ENCODE results near the gene IGBP1. TPM values are rescaled to one million over a fixed set of nuclear protein-coding genes. Genes with fewer than 3 reads are reported as not detected.
A peak's percentile ranks its signal among the peaks of the same experiment; 100 is the strongest.

The IGBP1 gene
- total and polyA plus RNA-seq, 2 experiments from 2014 or later, result 33.6 to 57.3 TPM

DNA sequence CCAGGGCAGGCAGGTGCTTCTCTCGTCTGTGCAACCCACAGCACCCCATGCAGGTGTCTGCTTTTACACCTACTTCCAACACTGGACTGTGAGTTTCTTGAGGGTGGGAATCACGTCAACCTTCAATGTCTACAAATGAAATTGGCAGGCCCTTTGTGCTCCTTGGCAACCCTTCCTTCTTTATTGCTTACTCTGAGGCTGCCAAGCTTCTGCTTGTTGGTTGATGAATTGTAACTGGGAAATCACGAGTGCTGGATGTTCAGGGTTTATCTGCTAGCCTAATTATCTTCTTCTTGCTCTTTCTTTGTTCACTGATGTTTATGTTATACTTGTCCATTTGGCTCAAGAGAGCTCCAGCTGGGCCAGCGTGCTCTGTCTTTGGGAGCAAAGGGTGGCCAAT is 41.5 kb downstream of the IGBP1 start:
- H3K4me1 ChIP-seq (ENCODE audit: insufficient read depth), result peaks cover 14% of the 10 kb centered on the region
- peak overlapping the region; percentile 75 for H3K27ac ChIP-seq
- H3K9ac ChIP-seq, result peak overlapping the region; percentile 44; the same call in 1 of the 2 replicates
- WGBS, 2 experiments (ENCODE audit: low coverage in 1 of 2, low lambda C conversion rate in 2 of 2, missing lambda C conversion rate in 2 of 2), result 53 to 62% methylated on average over 4 of the region's 4 CpGs
- H3K9me2 ChIP-seq (ENCODE audit: insufficient read depth), result no peaks in the 10 kb centered on the region
- TF ChIP-seq EZH2phosphoT487 (IDR thresholded peaks at IDR 0.05; ENCODE audit: insufficient read depth, low read depth) (no peak), EZH2 (IDR thresholded peaks at IDR 0.05; ENCODE audit: insufficient read depth, poor library complexity, severe bottlenecking) (no peak)
- no peaks in the 10 kb centered on the region for H3K79me2 ChIP-seq (ENCODE audit: insufficient read depth)
- H3K9me3 ChIP-seq (ENCODE audit: low read depth), result no peaks in the 10 kb centered on the region
- H3K4me3 ChIP-seq, result 0 out of 2 replicates have a peak overlapping the region, but pooled peaks have one; percentile 23
- H2AFZ ChIP-seq, result peak overlapping the region; percentile 73
- in situ Hi-C loops (cut with MboI), result no loop called here
- peak overlapping the region; percentile 57 for H3K4me2 ChIP-seq (ENCODE audit: unreplicated experiment)
- DNase-seq, result peak; percentile 36
- no peaks in the 10 kb centered on the region for H3K27me3 ChIP-seq (replicated peaks; ENCODE audit: insufficient read depth)
- no peaks in the 10 kb centered on the region for H3K36me3 ChIP-seq (ENCODE audit: low read depth)
- H4K20me1 ChIP-seq (ENCODE audit: insufficient read depth), result no peaks in the 10 kb centered on the region
- H3F3A ChIP-seq (ENCODE audit: insufficient read depth), result 0 out of 2 replicates have a peak, but pooled peaks cover 10% of the 10 kb centered on the region

DNA sequence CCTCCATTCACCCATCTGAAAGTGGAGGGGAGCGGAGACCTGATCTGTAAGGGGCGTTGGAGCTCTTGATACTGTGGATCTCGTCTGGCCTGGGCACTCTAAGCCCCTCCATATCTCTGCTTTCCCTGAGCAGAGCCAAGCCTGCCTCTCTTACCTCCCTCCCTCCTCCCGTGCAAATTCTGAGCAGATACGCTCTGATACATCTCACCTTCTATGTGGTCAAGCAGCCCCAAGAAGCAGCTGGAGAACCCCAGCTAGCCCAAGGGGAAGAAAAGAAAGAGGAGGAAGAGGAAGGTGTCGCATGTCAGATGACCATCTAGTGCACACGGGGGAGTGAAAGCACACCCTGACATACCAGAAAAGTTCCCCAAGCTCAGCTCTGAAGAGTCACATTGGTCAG is 42.1 kb downstream of the IGBP1 start:
- Histone ChIP-seq H3K79me2 (ENCODE audit: insufficient read depth) (no peaks in the 10 kb centered on the region), H2AFZ (no peak overlapping the region)

GRCh38 chrX:70176938-70177533 is 43.8 kb downstream of the IGBP1 start, which contains the start of gene DGAT2L6:
TSS of gene DGAT2L6 (plus strand) at chrX:70177483. CDS start at chrX:70177583, 100 bp downstream.
- Histone ChIP-seq H3K36me3 (ENCODE audit: low read depth) (no peaks in the 10 kb centered on the region), H3K79me2 (ENCODE audit: insufficient read depth) (no peaks in the 10 kb centered on the region), H3K27me3 (replicated peaks; ENCODE audit: insufficient read depth) (no peaks in the 10 kb centered on the region), H3K9ac (no peak within 1 kb of the TSS), H3K27ac (no peak within 1 kb of the TSS), H3K9me3 (ENCODE audit: low read depth) (no peaks in the 10 kb centered on the region), H2AFZ (no peak within 1 kb of the TSS), H3K9me2 (ENCODE audit: insufficient read depth) (no peaks in the 10 kb centered on the region), H3K4me2 (ENCODE audit: unreplicated experiment) (no peak within 1 kb of the TSS), H3K4me3 (no peak within 1 kb of the TSS), H3F3A (ENCODE audit: insufficient read depth) (0 out of 2 replicates have a peak, but pooled peaks cover 5% of the 10 kb centered on the region), H4K20me1 (ENCODE audit: insufficient read depth) (no peaks in the 10 kb centered on the region), H3K4me1 (ENCODE audit: insufficient read depth) (peaks cover 9% of the 10 kb centered on the region)
- no peak for DNase-seq
- 41 to 43% methylated on average over 7 of the region's 7 CpGs for WGBS, 2 experiments (ENCODE audit: low coverage in 1 of 2, low lambda C conversion rate in 2 of 2, missing lambda C conversion rate in 2 of 2)
- in situ Hi-C loops (cut with MboI), result no loop called here
- no peak for TF ChIP-seq EZH2 (IDR thresholded peaks at IDR 0.05; ENCODE audit: insufficient read depth, poor library complexity, severe bottlenecking)
- no peak for TF ChIP-seq EZH2phosphoT487 (IDR thresholded peaks at IDR 0.05; ENCODE audit: insufficient read depth, low read depth)

More for the DNA sequence above, 42.1 kb downstream of the IGBP1 start:
- no peak overlapping the region for H3K27ac ChIP-seq
- 76 to 84% methylated on average over 4 to 7 of the region's 7 CpGs for WGBS, 2 experiments (ENCODE audit: low coverage in 1 of 2, low lambda C conversion rate in 2 of 2, missing lambda C conversion rate in 2 of 2)
- H3K9ac ChIP-seq, result no peak overlapping the region
- no peak overlapping the region for H3K4me2 ChIP-seq (ENCODE audit: unreplicated experiment)
- no peaks in the 10 kb centered on the region for H3K36me3 ChIP-seq (ENCODE audit: low read depth)
- no peak overlapping the region for H3K4me3 ChIP-seq
- peaks cover 14% of the 10 kb centered on the region for H3K4me1 ChIP-seq (ENCODE audit: insufficient read depth)
- H3K9me2 ChIP-seq (ENCODE audit: insufficient read depth), result no peaks in the 10 kb centered on the region
- H3K27me3 ChIP-seq (replicated peaks; ENCODE audit: insufficient read depth), result no peaks in the 10 kb centered on the region
- in situ Hi-C loops (cut with MboI), result no loop called here
- no peak for TF ChIP-seq EZH2 (IDR thresholded peaks at IDR 0.05; ENCODE audit: insufficient read depth, poor library complexity, severe bottlenecking)
- TF ChIP-seq EZH2phosphoT487 (IDR thresholded peaks at IDR 0.05; ENCODE audit: insufficient read depth, low read depth), result no peak
- DNase-seq, result no peak
- H4K20me1 ChIP-seq (ENCODE audit: insufficient read depth), result no peaks in the 10 kb centered on the region
- H3K9me3 ChIP-seq (ENCODE audit: low read depth), result no peaks in the 10 kb centered on the region
- 0 out of 2 replicates have a peak, but pooled peaks cover 10% of the 10 kb centered on the region for H3F3A ChIP-seq (ENCODE audit: insufficient read depth)

DNA sequence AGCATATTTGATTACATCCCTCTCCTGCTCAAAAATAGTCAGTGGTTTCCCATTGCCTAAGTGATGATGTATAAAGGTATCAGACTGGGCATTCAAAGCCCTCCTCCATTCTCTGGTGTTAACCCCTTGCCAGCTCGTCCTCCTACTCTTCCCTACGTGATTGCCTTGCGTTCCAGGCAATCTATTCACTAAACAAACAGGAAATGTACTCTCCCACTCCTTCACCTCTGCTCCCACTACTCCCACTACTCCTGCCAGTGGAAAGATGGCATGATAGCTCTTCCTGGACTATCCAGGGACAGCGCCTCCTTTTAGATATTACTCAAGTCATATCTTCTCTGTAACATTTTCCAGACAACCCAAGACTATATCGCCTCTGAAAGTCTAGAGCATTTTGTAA is 49.8 kb downstream of the IGBP1 start:
- WGBS, 2 experiments (ENCODE audit: low coverage in 1 of 2, low lambda C conversion rate in 2 of 2, missing lambda C conversion rate in 2 of 2), result 73 to 100% methylated on average over 2 to 5 of the region's 5 CpGs
- TF ChIP-seq EZH2phosphoT487 (IDR thresholded peaks at IDR 0.05; ENCODE audit: insufficient read depth, low read depth) (no peak), EZH2 (IDR thresholded peaks at IDR 0.05; ENCODE audit: insufficient read depth, poor library complexity, severe bottlenecking) (no peak)
- no peaks in the 10 kb centered on the region for H4K20me1 ChIP-seq (ENCODE audit: insufficient read depth)
- H2AFZ ChIP-seq, result no peak overlapping the region
- H3K36me3 ChIP-seq (ENCODE audit: low read depth), result no peaks in the 10 kb centered on the region
- in situ Hi-C loops (cut with MboI), result no loop called here
- H3K27me3 ChIP-seq (replicated peaks; ENCODE audit: insufficient read depth), result no peaks in the 10 kb centered on the region
- no peak overlapping the region for H3K27ac ChIP-seq
- no peaks in the 10 kb centered on the region for H3K79me2 ChIP-seq (ENCODE audit: insufficient read depth)
- no peaks in the 10 kb centered on the region for H3K4me1 ChIP-seq (ENCODE audit: insufficient read depth)
- DNase-seq, result no peak
- H3K9me3 ChIP-seq (ENCODE audit: low read depth), result no peaks in the 10 kb centered on the region
- H3K9ac ChIP-seq, result no peak overlapping the region
- H3K4me3 ChIP-seq, result no peak overlapping the region
- no peak overlapping the region for H3K4me2 ChIP-seq (ENCODE audit: unreplicated experiment)
- H3F3A ChIP-seq (ENCODE audit: insufficient read depth), result no peaks in the 10 kb centered on the region
- no peaks in the 10 kb centered on the region for H3K9me2 ChIP-seq (ENCODE audit: insufficient read depth)
